DMS153 (cell line): ENCODE measurements around the gene RCVRN.

Experiments used
- DNase-seq: peaks from one replicate; lab custom pipeline; 2025; lab: John Stamatoyannopoulos, UW

RCVRN gene

GRCh38 chr17:9850151-9850550 lies 54.9 kb downstream of the RCVRN start:
- DNase-seq, result no peak
